22Rv1 (cell line): ENCODE results near the gene APBB2.

Source experiments
- CTCF ChIP-seq: fragments of 450-650 bp; IDR thresholded peaks from 2 replicates; pipeline ENCODE4 v1.5.1; 2017; ENCODE audit warnings: mild to moderate bottlenecking
- ZFX ChIP-seq: fragments of 450-650 bp; IDR thresholded peaks from 2 replicates; pipeline ENCODE4 v1.6.1; 2017; ENCODE audit warnings: antibody characterized with exemption, borderline replicate concordance

DNA sequence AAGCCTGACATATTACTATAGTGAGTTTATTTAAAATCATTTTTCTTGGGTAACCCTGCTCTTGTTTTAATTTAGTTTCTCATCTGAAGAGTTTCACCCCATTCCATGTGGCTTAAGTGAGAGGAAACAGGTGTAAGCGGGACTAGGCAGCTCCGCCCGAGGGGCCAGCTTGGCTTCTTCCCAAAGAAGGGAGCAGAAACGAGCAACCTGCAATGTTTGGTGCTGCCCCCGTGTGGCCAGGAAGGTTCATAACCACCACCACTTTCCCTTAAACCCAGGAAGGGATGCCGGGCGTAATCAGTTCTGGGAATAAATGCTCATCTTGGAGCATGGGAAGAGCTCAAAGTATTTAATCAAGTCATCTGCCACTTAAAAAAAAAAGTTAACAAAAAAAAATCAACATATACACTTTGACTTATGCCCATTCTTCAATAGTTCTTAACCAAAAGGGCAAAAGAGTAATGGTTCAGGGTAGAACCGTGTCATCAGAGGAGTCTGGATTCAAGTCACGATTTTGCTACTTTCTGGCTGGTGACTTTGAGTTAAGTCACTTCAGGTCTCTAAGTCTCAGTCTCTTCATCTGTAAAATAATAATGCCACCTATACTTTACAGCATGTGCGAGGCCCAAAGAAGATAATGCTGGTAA, 316.7 kb downstream of the APBB2 start:
- peak; percentile 96 for TF ChIP-seq CTCF
- no peak for TF ChIP-seq ZFX
